Activated T-cell treated with anti-CD3 and anti-CD28 coated beads for 4 hours (primary cell): ENCODE data around the gene SLC22A23.
A peak's percentile ranks its signal among the peaks of the same experiment; 100 is the strongest.

ENCODE experiments used
- DNase-seq: peaks from one replicate; pipeline ENCODE4 v3.0.0-alpha.2; 2020

The SLC22A23 gene

DNA sequence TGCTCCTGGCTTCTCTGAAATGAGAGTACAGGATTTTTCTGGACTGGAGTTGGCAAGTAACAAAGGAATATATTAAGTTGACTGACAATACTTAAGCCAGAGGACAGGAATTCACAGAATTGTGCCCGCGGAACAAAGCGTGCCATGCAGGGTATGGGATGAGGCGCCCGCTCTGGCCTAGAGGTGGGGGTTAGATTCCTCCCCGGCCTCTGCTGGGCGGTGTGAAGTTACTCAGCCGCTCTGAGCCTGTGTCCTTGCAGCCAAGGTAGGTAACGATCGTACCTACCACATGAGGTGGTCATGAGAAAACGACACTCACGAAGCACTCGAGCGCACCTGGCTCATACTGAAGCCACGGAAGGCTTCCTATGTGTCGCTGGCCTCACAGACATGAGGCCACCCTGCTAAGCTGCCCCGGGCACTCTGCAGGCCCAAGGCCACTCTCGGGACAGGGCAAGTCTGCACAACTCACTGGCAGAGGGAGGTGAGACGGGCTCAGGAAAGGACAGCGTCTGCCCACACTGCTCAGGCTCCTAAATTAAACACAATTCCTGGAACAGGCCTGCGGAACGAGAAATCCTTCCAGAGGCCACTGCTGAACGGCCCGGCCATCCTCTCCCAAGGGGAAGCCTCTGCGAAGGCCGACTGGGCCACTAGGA lies 127.3 kb downstream of the SLC22A23 start:
- no peak for DNase-seq

DNA sequence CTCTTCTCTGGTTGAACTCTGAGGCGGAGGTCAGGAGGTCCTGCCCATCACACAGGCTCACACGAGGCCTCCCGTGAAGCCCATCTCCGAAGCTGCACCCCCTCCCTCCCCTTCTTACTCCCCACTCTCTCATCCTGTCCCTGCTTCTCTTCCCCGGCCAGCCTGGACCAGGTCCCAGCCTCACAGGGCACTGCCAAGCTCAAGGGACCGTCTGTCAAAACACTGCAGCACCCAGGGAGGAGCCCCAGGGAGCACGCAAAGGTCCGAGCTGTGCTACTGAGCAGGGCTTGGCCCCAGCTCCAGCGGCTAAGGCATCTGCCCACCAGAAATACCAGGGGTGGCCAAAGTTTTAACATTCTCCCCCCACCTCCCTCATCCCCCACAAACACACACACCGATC lies 128.1 kb downstream of the SLC22A23 start:
- no peak for DNase-seq

DNA sequence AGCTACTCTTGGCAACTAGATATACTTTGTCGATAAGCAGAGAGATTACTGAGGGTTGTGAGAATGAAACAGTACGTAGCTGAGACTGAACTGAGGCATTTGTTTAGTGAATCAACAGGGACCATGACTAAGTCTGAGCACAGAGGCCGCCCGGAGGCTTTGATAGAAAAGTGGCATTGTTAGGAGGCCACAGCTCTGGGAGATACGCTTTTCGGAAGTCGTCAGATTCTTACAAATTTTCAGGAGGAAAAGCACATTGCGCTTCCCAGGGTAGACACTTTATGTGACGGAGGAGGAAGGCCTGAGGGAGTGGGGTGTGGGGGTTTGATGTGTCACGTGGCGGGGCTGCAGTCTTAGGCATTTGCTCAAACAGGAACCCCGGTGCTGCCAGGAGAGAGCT lies 128.7 kb downstream of the SLC22A23 start:
- DNase-seq = no peak

DNA sequence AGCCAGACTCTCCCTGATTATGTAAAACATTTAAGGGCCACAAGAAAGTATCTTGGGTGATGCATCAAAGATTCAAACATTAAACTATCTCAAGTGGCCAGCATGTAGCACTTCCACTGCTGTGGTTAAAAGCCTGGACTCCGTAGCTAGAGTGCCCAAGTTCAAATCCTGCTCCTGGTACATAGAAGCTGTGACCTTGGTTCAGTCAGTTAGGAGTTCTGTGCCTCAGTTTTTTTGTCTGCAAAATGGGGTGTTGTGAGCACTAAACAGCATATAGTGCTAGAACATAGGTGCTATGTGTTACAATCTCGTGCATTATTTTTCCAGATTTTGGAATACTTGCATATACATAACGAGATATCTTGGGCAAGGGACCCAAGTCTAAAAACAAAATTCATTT lies 129.4 kb downstream of the SLC22A23 start:
- no peak for DNase-seq

DNA sequence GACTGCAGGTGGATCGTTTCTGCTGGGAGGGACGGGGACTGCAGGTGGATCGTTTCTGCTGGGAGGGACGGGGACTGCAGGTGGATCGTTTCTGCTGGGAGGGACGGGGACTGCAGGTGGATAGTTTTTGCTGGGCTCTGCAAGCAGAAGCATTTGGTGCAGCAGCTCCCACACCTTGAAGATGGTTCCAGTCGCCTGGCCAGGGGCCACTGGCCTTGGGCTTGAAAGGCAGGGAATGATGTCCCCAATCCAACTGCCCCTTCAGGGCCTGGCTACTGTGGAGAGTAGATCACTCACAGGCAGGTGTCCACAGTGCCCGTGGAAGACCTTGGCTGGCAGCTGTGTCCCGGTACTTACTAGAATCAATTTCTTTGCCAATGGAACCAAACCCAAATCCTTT lies 129.9 kb downstream of the SLC22A23 start:
- DNase-seq = no peak

DNA sequence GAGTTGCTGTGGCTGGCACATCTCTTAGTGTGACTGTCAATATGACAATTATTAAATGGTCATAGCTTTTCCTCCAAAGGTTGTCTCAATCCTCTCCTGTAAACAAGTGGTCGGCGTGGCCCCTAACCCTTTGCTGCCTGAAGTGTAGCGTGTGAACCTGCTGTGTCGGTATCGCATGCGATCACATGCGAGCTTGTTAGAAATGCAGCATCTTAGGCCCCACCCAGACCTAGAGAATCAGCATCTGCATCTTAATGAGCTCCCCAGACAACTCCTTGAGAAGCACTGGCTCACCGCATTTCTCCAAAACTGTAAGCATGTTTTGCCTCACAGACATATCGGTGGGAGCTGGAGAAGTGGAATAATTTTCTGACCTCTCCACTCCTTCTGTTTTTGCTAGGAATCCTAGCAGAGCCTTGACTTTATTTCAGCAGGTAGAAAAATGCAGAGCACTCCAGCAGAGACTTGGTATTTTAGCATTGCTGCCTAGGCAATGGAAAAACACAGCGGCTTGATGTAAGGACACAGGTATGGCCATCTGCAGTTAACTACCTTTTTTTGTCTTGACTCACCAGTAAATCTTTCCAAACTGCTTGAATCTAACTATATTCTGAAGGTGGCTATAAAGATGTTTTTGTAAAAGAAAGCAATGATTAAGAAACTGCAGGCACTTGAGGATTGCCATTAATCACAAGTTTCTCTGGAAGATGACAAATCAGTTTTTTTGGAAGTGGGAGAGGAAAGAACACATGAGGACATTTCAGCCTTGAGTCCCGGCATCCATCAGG lies 130.5 kb downstream of the SLC22A23 start:
- no peak for DNase-seq

DNA sequence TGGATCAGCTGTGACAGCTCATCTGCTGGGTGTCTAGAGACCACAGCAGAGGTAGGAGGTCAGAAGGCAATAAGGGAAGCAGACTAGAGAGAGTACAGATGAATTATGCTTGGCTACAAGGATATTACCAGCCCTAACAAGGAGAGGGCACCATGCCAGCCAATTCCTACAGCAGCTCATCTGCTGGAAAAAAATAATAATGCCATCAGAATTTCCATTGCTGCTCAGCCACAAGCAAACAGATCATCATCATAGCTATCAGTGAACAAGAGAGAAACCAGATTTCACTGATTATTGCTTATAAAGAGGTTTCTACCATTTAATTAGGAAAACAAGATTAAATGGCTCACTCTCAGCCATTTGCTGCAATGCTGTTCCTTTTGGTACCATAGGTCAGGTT lies 131.6 kb downstream of the SLC22A23 start:
- DNase-seq = no peak

DNA sequence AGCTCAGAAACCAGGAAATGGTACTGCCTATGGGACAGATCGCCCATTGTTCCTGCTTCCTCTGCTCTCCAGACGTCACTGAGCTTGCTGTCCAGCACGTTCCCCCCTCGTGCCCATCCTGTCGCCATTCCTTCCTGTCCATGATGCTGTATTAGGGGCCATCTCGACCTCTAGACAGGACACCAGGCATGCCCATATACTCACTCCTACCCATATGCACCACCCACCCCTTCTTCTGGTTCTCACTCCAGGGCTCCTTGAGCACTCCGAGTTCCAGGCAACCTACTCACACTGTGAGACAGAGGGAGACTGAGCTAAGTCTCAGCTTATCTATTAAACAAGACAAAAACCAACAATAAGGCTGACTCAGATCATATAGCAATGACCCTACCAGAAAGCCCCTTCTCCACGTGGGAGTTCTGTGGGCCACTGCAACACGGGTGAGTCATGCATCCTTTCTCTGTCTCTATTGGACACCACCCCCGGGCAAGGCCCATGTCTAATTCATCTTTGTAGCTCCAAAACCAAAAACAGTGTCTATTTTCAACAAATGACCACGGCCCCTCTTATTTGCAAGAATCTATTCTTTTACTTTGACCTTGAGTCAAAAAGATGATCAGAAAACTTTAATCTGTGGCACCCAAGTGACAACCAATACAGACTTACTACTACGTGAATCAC lies 132.4 kb downstream of the SLC22A23 start:
- no peak for DNase-seq

DNA sequence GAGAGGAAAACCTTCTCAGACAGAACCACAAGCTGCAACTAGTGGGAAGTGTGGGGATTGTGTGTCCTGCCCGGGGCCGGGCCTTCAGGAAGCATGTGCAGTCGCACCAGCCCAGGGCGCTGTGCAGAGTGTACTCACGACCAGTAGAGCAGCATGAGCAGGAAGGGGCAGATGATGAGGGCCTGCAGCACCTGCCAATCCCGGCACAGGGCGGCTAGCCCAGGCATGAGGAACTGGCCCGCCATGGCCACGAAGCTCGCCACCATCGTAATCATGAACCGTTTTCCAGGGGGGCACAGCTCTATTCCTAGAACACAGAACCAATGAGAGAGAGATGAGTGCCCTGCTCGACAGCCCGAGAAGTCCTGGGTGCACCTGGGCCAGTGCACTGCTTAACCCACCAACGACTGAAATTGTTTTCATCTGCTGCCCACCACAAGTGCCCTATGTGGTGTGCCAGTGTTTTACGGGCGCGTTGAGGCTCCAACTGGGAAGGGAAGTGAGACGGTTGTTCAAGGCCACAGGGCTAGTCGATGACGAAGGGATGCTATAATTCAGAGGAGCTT lies 133.1 kb downstream of the SLC22A23 start:
- DNase-seq = no peak

DNA sequence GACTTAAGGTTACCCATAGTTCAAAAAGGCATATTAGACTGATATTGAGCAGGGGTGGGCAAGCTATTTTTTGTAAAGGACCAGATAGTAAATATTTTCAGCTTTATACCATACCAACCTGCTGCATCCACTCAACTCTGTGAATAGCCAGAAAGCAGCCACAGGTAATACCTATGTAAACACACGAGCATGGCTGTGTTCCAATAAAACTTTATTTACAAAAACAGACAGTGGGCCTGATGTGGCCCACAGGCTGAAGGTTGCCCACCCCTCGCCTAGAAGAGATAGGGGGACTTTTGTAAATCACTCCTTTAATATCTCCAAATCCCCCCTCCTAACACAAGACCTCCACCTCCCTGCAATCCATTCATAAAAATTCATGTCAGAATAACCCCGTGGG lies 133.7 kb downstream of the SLC22A23 start:
- DNase-seq = no peak

DNA sequence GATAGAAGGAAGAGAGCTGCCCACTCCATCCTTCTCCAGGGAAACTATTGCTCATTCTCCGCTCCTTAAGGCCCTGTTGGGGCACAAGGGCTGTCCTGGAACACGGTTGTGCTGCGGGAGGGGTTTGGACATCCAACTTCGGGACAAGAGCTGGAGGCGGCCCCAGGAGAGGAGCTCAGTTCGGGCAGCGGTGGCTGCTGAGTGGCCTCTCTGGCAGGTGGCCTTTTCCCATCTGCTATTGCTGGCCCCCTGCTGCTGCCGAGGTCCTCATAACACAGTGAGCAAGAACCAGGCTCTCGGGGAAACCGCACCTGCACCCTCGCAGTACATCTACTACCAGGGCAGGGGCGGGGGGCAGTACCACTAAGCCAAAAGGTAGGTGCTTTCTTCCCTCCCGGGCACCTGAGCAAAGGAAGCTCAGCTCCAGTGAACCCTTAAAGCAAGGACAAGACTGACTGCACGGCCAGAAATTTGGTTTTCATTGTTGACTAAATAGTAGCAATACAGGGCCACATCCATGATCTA lies 134.4 kb downstream of the SLC22A23 start:
- DNase-seq = no peak

DNA sequence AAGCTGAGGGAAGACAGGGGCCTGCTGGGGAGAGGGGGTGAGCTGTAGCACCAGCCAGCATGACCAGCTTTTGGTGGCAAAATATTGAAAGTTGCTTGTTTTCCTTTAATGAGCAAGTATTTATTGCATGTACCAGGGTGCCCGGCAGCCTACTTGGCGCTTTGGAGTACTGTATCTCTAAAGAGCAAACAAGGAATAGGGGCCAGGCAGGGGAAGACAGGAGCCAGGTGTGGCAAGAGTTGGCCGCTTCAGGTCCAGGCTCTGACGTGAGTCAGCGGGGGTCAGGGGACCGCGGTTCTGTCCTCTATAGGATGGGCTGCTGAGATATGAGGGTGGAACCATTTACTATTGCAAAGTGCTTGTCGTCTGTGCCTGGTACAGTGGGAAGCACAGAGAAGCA lies 135.0 kb downstream of the SLC22A23 start:
- DNase-seq = no peak

DNA sequence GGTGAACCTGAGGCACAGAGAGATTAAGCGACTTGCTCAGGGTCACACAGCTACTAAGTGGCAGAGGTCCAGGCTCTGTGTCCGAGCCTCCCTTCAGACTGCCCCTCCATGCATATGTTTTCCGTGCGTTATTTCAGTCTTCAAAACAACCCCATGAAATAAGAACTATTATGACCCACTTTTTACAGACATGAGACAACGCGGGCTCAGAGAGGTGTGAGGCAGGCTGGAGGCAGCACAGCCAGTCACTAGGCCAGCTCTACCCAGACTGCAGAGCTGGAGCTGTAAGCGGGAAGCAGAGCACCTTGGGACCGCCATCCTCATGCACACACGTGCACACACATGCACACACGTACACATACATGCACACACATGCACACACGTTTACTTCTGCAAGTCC lies 135.8 kb downstream of the SLC22A23 start:
- no peak for DNase-seq

DNA sequence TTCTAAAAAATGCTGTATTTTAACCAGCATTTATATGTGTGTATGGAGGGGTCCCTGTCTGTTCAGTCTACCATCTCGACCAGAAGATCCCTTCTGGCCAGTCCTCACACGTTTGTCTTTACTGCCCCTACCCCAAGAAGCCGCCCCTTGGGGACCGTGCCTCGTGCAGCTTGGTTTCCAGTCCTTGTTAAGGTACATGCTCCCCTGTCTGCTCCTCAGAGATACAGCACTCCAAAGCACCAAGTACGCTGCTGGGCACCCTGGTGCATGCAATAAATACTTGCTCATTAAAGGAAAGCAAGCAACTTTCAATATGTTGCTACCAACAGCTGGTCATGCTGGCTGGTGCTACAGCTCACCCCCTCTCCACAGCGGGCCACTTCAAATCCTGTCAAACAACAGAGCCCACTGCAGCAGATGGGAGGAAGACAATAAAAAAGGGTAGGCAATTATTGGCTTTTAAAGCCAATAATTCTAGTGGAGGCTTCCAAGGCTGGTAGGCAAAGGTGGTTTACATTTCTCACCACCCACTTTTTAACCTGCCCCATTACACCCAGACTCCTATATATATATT lies 136.5 kb downstream of the SLC22A23 start:
- DNase-seq = no peak

DNA sequence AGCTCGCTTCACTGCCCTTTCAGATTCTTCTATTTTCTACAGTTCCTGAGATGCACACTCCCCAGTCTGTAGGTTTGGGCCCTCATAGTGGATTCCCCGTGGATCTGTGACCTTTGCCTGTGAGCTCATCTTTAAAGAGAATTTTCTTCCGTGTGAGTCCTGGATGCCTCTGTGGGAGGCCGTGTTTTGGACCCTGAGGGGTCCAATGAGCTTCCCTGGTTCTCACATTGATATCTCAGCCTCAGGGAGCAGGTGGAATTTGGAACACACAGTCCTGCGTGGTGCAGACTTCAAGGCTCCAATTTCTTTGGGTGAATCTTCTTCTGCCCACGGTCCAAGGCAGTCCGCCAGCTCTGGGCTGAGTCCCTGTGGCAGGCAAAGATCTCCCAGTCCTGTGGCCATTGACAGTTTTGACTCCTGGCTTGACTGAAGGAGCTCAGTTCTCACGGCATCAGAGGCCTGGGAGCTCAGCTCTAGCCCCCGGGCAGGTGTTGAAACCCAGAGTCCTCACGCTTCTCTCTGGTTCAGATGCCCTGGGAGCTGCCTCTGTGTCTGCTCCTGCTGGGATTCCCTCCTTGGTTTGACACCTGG lies 137.1 kb downstream of the SLC22A23 start:
- no peak for DNase-seq

DNA sequence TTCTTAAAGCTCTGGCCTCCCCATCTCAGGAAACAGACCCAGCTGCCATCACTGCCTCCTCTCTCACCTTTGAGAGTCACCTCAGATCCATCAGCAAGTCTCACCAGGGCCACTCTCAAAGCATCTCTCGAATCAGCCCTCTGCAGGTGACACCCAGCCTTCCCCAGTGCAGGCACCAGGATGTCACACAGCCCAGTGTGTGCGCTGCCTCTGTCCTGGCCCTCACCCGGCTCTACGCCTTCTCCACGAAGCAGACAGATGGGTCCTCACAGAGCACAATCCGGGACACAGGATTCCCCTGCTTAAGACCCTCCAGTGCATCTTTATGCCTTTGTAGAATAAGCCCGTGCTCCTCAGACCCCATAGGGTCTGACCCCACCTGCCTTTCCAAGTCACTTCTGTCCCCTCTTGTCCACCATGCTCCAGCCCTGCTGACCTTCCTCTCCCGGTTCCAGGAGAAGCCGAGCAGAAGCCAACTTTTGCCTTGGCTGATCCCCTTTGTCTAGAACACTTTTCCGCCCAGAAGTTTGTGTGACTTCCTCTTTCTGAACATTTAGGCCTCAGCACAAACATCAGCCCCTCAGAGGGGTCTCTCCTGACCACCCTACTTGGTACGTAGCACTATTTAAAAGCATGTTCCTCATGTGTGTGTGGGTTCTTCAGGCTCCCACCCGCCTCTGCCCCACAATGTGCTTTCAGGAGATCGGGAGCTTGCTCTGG lies 137.9 kb downstream of the SLC22A23 start:
- no peak for DNase-seq

DNA sequence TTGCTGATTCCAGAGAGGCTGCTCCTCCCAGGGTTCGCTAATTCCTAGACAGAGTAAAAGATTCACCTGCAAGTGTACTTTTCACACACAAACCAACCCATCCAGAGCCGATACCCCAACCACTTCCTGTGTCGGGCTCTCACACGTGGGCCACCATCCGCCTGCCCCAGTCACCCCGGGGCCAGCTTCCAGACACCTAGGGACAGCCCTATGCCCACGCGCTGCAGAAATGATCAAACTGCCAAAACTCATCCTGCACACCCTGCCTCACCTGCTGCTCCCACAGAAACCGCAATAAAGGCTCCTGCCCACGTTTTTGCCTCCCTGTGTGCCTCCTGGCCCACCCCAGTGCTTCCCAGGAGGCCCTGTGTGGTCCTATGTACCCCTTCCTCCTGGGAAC lies 138.6 kb downstream of the SLC22A23 start:
- DNase-seq = peak; percentile 7

DNA sequence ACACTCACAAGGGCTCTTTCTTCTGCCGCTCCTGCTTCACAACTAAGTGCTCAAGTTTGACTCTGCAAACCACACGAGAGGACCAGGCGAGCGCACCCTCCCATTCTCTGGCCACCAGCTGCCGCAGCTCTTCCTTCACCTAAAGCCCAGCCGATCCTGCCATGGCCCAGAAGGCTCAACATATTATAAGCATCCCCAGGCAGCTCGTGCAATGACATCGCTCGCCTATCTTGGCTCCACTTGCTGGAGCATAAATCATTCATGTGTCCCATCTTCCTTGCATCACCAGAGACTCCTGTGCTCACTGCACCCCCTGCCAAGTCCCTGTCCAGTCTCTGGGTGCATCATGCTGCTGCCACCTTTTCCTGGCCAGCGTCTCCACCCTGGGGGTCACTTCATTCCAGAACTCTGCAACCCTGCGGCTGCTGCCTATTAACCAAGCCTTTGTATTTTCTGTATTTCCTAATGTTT lies 139.1 kb downstream of the SLC22A23 start:
- DNase-seq = no peak

DNA sequence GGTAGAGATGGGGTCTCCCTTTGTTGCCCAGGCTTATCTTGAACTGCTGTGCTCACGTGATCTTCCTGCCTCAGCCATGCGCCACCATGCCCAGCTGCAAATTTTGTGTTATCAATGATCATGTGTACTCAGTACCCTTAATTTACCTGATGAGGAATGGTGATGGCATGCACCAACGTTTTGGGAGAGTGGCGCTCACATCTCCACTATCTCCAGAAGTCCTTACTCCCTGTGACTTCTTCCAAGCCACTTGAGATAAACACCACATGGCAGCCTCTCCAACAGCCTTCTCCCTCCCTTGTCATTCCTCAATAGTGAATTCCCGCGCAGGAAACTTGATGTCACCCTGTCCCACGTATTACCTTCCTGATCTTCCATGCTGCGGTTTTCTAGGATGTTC lies 140.0 kb downstream of the SLC22A23 start:
- DNase-seq = no peak

DNA sequence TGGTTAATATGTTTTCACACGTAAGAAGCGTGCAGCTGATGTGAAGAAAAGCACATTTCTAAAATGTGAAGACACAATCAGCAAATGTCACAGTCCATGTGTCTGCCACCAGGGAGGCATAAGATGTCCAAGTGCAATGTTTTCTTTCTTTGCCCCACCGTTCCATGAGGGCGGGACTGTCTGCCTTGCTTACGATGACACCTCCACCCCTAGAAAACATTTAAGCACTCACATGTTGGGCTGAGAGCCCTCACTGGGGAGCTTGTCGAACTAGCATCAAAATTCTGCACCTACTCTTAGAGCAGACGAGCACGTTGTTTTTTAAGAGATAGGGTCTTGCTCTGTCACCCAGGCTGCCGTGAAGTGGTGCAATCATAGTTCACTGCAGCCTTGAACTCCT lies 140.5 kb downstream of the SLC22A23 start:
- DNase-seq = no peak

DNA sequence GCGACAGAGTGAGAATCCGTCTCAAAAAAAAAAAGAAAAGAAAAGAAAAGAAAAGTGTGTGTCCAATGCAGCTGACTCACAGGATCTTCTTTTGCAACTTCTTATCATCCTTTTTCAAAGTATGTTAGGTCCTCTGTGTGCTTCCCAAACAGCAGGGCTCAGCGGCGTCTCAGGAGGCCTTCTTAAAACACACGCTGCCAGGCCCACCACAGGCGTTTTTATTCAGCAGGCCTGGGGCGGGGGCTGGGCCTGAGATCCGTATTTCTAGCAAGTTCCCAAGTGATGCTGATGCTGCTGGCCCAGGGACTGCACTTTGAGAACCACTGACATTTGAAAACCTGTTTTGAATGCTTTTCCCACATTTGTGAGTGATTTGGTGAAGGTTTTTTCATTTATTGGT lies 141.0 kb downstream of the SLC22A23 start:
- DNase-seq = no peak
